GM19240 (cell line): ENCODE measurements around the gene CD1E.
"Not testable (repeated sequence)": the region's sequence is repeated elsewhere in the genome, so short reads cannot be mapped to it uniquely, and the experiment has no call there.

Source experiments
- DNase-seq: peaks from one replicate; pipeline ENCODE4 v3.0.0; 2011; ENCODE audit warnings: low spot score; ENCODE audit not compliant: insufficient read length

Gene CD1E

DNA sequence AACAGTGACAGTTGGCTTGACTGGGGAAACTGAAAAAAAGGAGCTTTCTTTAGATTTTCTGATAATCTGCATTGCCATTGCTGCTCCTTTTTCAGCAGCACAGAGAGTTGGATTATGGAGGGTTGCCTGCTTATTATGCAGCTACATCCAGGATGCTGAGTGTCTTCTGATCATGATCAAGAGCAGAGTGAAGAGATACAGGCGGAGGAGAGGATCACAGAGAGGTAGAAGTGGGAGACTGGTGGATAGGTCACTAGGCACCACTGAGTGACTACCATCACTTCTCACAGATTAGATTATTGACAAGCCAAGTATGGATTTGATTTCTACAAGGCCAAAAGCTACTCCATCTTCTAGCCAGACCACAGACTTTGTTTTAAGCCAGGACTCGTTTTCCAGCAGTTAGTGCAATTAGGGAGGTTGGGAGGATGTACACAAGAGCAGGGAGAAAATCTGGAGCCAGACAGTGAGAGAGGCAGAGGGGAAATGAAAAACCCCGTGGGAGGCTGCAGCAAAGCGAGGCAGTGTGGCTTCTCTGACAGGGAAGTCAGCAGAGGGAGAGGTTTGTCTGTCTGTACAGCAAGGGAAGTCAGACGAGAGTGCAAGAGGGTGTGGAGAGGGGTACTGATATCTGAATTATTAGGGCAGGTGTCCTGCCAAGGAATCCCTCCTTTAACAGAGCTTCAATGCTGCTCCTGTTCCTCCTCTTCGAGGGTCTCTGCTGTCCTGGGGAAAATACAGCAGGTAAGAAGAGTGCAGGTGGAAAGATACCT, at the start of gene CD1E:
TSS of gene CD1E (plus strand) at position 592 of the 773 bp plus-strand sequence. CDS start at position 687, 95 bp downstream.
- no peak for DNase-seq

DNA sequence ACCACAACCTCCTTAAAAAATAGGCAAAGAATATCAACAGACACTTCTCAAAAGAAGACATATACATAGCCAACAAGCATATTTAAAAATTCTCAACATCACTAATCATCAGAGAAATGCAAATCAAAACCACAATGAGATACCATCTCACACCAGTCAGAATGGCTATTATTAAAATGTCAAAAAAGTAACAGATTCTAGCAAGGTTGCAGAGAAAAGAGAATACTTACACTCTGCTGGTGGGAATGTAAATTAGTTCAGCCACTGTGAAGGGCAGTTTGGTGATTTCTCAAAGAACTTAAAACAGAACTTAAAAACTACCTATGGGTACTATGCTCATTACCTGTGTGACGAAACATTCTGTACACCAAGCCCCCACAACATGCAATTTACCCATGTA, 43.1 kb upstream of the CD1E start:
- no peak for DNase-seq

GRCh38 chr1:158311066-158311465, 42.6 kb upstream of the CD1E start:
- DNase-seq, result no peak

DNA sequence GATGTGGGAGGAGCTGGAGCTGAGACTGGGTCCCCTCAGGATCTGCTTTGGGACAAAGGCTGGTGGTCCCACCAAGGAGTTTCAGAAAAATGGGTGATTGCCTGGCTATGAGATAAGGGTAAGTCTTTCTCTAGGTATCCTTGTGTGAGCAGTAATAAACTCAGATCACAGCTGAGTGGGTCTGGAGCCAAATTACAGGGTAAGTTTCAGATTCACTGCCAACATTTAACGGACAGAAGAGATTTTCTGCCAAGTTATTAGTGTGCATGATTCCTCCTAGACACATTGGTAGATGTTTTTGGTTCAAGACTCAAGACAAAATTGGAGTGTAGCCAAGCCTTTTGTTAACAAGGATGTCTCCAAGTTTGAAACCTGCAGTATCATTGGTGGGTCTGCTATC, 29.8 kb upstream of the CD1E start:
- DNase-seq, result no peak

DNA sequence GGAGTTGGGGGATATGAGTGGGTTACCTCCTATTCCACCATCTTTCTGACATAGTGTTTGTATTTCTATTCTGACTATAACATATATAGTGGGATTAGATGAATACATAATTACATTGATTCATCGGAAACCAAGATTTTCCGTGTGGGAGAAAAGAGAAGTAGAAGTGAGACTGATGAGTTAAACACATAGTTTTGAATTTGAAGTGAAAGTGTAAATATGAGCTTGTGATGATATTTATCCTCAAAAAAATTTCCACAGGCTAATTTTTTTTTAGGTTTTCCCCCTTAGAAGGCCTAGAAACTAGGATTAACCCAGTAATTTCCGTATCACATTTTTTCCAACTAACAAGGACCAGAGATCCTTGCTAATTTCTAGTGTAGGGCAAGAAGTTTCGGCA, 29.3 kb upstream of the CD1E start:
- no peak for DNase-seq

DNA sequence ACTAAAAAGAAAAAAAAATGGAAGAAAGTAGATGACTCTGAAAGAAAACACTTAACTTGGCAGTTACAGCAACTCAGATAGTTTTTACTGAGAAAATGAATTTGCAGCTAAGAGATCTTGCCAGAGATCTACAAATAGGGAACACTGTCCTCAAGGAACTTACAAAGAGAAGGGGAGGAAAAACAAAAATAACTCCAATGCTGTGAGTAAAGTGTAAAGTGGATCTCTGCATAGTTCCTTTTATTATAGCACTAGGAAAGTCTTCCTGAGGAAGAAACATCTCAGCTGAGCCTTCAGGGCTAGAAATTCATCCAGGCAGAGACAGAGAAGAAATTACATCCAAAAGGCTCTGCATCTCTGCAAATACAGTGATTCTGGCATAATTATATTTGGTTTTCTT, 26.2 kb upstream of the CD1E start:
- DNase-seq, result no peak

DNA sequence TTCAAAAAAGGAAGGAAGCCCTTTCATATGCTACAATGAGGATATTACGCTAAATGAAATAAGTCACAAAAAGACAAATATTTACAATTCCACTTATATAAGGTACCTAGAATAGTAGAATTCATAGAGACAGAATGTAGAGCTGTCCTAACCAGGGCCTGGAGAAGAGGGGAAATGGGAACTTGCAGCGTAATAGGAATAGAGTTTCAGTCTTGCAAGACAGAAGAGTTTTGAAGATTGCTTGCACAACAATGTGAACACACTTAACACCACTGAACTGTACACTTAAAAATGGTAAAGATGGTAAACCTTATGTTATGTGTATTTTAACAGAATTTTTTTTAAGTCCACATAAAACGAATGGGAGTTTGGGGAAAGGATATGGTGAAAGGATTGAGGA, 25.3 kb upstream of the CD1E start:
- DNase-seq, result no peak

DNA sequence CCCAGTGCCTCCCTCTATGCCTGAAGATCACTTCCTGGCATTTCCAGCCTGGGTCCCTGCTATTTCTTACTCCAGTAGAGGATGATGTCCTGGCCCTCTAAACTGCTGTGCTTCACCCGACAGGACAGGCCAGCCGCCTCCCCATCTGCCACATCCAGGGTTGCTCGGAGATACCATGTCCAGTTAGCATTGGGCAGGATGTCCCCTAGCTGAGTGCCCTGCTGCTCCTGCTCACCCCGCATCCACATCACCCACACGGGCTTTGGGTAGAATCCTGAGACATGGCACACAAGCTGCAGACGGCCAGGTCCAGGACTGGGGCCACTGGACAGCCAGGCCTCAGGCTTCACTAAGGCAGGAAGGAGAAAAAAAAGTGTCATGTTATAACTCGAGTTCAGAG, 24.4 kb upstream of the CD1E start:
- DNase-seq, result no peak

GRCh38 chr1:158329733-158330132, 24.0 kb upstream of the CD1E start:
- no peak for DNase-seq

GRCh38 chr1:158330391-158331105, 23.1 kb upstream of the CD1E start:
- DNase-seq, result no peak

- no peak for DNase-seq
These were observed 22.6 kb upstream of the CD1E start for GRCh38 chr1:158331106-158331425.

- no peak for DNase-seq
These were observed 22.1 kb upstream of the CD1E start, which contains the start of gene CD1B for GRCh38 chr1:158331481-158332150. CD1B (minus strand) TSS chr1:158331531; CDS start chr1:158331423, 108 bp downstream.

DNA sequence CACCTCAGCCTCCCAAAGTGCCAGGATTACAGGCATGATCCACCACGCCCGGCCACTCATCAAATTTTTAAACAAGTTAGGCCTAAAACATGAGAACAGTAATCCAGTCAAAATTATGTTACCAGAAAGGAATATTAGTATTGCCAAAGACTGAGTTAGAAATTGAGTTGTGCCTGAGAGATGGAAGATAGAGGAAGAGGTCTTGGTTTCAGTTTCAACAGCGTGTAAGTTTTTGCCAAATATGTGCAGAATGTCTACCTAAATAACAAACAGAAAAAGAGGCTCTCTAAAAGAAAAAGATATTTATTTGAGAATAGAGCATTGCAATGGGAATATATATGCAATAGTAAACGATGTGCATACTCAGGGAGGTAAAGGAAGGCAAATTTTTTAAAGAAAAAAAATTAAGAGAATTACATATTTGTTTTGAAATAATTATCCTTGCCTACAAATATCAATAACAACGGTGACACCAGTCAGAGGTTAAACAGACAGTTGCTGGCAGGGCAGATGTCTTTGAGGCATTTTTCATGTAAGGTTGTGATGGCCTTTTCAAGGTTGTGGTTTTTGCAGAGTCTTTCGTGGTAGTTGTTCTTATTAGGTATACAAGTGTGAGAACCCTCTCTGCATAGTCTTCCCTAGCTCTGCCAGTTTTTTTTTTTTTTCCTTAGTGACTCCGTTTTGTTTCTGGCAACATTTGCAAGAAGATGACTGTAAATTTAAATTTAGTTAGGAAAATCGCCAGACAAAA, 20.1 kb upstream of the CD1E start:
- DNase-seq, result no peak

- DNase-seq, result no peak
These were observed 19.0 kb upstream of the CD1E start for GRCh38 chr1:158334526-158335212.

DNA sequence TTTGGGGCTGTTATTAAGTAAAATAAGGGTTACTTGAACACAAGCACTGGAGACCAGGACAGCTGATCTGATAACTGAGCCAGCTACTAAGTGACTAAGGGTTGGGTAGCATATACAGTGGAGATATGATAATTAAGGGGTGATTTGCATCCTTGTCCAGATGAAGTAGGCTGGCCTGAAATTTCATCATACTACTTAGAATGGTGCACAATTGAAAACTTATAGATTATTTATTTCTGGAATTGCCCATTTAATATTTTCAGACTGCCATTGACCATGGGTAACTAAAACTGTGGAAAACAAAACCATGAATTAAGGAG, 18.5 kb upstream of the CD1E start:
- DNase-seq, result no peak

- DNase-seq, result not testable (repeated sequence)
These were observed 17.3 kb upstream of the CD1E start for GRCh38 chr1:158336413-158336812.

- DNase-seq, result not testable (repeated sequence)
These were observed 4.7 kb upstream of the CD1E start for GRCh38 chr1:158348946-158349345.

DNA sequence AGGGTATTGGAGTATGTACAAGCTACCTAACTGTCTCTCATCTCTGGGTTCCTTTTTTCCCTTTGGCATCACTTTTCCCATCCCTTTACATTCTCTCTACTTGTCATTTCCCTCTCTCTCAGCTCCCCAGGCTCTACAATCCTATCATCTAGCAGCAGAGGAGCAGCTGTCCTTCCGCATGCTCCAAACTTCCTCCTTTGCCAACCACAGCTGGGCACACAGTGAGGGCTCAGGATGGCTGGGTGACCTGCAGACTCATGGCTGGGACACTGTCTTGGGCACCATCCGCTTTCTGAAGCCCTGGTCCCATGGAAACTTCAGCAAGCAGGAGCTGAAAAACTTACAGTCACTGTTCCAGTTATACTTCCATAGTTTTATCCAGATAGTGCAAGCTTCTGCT, 561 bp downstream of the CD1E start:
- no peak for DNase-seq

- DNase-seq, result no peak
These were observed 2.1 kb downstream of the CD1E start for GRCh38 chr1:158355773-158356285.

GRCh38 chr1:158356616-158357015, 2.9 kb downstream of the CD1E start:
- no peak for DNase-seq

- no peak for DNase-seq
These were observed 3.7 kb downstream of the CD1E start for GRCh38 chr1:158357441-158357840.
